ENCODE results near the gene PSMB7.

The PSMB7 gene

DNA sequence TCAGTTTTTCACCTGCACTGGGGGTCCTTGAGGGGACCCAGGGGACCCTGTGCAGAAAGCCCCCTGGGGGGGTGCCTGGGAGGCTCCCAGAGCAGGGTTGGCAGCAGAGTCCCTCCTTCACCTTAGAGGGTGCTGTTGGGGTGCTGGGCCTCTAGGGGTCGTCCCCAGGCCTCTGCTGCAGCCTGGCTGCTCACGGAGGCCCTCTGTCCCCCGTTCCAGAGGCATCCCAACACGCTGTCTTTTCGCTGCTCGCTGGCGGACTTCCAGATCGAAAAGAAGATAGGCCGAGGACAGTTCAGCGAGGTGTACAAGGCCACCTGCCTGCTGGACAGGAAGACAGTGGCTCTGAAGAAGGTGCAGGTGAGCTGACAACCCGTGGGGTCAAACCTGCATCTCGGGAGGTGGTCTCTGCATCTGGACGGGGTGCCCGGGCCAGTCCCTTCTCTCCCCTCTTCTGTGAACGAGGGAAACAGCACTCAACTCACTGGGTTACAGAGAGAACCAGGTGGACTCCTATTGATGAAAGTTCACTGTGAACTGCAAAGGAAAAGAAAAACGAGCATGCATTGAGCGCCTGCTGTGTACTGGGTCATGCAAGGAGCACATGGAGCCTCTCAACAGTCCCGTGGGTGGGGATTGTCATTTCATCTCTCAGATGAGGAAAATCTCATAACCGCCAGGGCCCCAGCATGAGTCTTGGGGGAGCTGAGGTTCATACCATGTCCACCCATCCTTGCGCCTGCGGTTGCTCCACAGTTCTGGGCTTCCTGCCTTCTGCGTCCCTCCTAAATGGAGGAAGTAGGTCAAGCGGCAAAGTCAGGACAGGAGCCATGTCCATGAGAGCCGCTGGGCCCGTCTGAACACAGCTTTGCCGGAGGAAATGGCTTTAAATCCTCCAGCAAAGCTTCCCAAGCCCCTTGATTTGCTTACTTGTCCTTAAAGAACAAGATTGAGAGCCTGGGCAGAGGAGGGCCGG lies 102.7 kb downstream of the PSMB7 start:
- no peak for DNase-seq (ENCODE audit: extremely low read depth, insufficient read length)
- TF ChIP-seq, protein P1, sequence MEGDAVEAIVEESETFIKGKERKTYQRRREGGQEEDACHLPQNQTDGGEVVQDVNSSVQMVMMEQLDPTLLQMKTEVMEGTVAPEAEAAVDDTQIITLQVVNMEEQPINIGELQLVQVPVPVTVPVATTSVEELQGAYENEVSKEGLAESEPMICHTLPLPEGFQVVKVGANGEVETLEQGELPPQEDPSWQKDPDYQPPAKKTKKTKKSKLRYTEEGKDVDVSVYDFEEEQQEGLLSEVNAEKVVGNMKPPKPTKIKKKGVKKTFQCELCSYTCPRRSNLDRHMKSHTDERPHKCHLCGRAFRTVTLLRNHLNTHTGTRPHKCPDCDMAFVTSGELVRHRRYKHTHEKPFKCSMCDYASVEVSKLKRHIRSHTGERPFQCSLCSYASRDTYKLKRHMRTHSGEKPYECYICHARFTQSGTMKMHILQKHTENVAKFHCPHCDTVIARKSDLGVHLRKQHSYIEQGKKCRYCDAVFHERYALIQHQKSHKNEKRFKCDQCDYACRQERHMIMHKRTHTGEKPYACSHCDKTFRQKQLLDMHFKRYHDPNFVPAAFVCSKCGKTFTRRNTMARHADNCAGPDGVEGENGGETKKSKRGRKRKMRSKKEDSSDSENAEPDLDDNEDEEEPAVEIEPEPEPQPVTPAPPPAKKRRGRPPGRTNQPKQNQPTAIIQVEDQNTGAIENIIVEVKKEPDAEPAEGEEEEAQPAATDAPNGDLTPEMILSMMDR (IDR thresholded peaks at IDR 0.05; ENCODE audit: insufficient read depth, low read length, poor library complexity, severe bottlenecking): peak; percentile 4
- Histone ChIP-seq H3K27me3 (replicated peaks; ENCODE audit: control insufficient read depth, insufficient read depth, low read length) (no peaks in the 10 kb centered on the region), H3K4me3 (replicated peaks; ENCODE audit: low read depth, low read length) (no peak overlapping the region), H3K36me3 (ENCODE audit: control insufficient read depth, insufficient read depth, low read length) (peaks cover 65% of the 10 kb centered on the region)

DNA sequence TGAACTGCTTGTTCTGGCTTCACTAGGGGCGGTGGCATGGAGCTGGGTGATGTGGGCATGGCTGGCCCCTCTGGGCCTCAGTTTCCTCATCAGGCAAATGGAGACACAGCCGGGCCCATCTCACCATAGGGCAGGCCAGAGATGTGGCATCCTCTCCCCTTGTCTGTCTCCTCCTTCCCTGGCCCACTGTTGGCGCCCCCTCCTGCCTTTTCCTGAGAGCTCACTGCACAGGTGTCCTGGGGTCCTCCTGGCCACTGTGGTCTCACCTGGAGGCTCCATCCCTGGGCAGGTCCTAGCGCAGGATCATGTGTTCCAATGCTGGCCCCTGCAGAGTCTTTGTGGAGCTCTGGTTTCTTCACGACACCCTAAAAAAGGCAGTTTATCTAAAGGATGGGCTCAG lies 104.0 kb downstream of the PSMB7 start:
- no peak for DNase-seq (ENCODE audit: extremely low read depth, insufficient read length)
- H3K27me3 ChIP-seq (replicated peaks; ENCODE audit: control insufficient read depth, insufficient read depth, low read length): no peaks in the 10 kb centered on the region
- no peak overlapping the region for H3K4me3 ChIP-seq (replicated peaks; ENCODE audit: low read depth, low read length)
- TF ChIP-seq, protein P1 (IDR thresholded peaks at IDR 0.05; ENCODE audit: insufficient read depth, low read length, poor library complexity, severe bottlenecking): no peak
- peaks cover 66% of the 10 kb centered on the region for H3K36me3 ChIP-seq (ENCODE audit: control insufficient read depth, insufficient read depth, low read length)

DNA sequence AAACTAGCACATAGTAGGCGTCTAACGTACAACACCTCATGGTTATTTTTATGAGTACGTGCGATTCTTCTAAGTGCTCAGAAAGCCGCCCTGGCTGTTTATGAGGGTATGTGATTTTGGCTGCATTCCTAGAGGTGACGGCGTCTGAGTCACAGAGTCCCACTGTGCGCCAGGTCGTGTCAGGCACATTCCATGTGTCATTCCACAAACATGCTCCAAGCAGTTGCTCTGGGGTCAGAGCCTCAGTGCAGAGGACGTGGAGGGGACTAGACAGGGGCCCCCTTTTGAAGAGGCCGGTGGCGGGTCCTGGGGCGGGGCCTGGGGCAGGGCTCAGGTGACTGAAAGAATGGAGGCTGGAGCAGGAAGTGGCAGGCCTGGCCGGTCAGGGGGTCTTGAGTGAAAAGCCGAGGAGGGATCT lies 105.6 kb downstream of the PSMB7 start:
- peaks cover 52% of the 10 kb centered on the region for H3K36me3 ChIP-seq (ENCODE audit: control insufficient read depth, insufficient read depth, low read length)
- DNase-seq (ENCODE audit: extremely low read depth, insufficient read length): no peak
- no peaks in the 10 kb centered on the region for H3K27me3 ChIP-seq (replicated peaks; ENCODE audit: control insufficient read depth, insufficient read depth, low read length)
- no peak overlapping the region for H3K4me3 ChIP-seq (replicated peaks; ENCODE audit: low read depth, low read length)
- TF ChIP-seq, protein P1 (IDR thresholded peaks at IDR 0.05; ENCODE audit: insufficient read depth, low read length, poor library complexity, severe bottlenecking): no peak

DNA sequence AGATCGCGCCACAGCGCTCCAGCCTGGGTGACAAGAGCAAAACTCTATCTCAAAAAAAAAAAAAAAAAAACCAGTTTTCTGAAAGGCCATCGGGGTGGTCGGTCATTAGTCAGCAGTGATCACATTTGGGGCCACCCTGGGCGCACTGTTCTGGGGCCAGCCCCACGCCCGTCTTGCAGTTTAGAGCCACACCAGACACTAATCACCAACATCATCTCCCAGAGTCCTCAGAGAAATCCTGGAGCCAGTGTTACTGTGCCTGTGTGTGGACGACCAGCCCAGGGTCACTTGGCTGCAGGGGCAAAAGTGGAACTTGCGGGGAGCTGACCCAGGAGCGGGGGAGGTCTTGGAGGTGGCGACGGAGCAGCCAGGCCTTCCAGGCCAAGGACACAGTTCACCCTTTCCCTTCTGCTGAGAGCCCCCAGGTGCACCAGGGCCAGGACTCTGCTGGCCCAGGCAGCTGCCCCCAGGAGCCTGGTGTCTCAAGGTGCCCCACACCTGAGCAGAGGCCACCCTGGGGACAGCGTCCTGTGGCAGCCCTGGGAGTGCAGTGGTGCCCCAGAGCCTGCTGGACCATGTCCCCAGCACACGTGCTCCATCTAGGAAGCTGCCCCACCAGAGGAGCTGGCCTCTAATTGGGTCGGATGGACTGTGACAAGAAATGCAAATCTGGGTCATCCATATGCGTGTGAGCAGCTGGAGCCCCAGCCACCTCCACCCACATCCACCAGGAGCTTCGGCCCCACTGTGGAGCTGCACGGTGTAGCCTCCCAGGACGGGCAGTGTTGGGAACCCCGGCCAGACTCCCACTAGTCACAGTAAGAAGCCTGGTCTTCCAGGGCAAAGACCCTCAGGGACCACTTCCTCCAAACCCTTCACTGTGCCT lies 106.4 kb downstream of the PSMB7 start:
- Histone ChIP-seq H3K4me3 (replicated peaks; ENCODE audit: low read depth, low read length) (no peak overlapping the region), H3K36me3 (ENCODE audit: control insufficient read depth, insufficient read depth, low read length) (peaks cover 53% of the 10 kb centered on the region), H3K27me3 (replicated peaks; ENCODE audit: control insufficient read depth, insufficient read depth, low read length) (no peaks in the 10 kb centered on the region)
- TF ChIP-seq, protein P1 (IDR thresholded peaks at IDR 0.05; ENCODE audit: insufficient read depth, low read length, poor library complexity, severe bottlenecking): no peak
- DNase-seq (ENCODE audit: extremely low read depth, insufficient read length): no peak

DNA sequence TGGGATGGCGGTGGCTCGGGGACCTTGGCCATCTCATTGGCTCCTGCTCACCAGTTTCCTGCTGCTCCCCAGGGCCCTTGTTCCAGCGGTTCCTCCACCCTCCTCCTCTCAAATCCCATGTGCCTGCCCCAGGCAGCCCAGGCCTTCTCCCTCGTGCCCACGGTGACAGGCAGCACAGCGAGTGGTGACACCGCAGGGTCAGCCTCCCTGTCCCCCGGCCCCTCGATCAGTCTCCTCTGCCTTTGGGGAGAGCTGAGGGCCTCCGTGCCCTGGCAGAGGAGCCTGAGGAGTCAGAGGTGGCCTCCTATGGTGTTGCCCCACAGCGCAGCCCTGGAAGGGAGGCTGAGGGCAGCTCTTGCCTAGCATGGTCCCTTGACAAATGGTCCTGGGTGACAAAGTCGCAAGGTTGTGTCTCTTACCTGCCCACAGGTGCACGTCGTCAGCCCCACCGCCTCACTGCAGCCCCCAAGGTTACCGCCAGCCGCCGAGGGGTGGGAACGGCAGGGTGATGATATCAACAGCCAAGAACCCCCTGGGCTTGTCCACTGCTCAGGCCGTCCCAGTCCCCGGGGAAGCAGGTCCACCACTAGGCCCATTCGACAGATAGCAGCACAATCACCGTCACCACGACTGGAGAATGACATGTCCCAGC lies 107.7 kb downstream of the PSMB7 start:
- TF ChIP-seq, protein P1 (IDR thresholded peaks at IDR 0.05; ENCODE audit: insufficient read depth, low read length, poor library complexity, severe bottlenecking): no peak
- no peak for DNase-seq (ENCODE audit: extremely low read depth, insufficient read length)
- Histone ChIP-seq H3K27me3 (replicated peaks; ENCODE audit: control insufficient read depth, insufficient read depth, low read length) (no peaks in the 10 kb centered on the region), H3K36me3 (ENCODE audit: control insufficient read depth, insufficient read depth, low read length) (peaks cover 56% of the 10 kb centered on the region), H3K4me3 (replicated peaks; ENCODE audit: low read depth, low read length) (no peak overlapping the region)
